Stimulated activated CD8-positive, alpha-beta memory T cell treated with anti-CD3 and anti-CD28 coated beads, Interleukin-4, amount 100 ng/mL, for 24 hours (primary cell): ENCODE results near the gene TBX1.
"Not testable (repeated sequence)": the region's sequence is repeated elsewhere in the genome, so short reads cannot be mapped to it uniquely, and the experiment has no call there.

Source experiments
- DNase-seq: peaks from one replicate; pipeline ENCODE4 v3.0.0-alpha.2; 2020; ENCODE audit warnings: low read depth

The TBX1 gene

DNA sequence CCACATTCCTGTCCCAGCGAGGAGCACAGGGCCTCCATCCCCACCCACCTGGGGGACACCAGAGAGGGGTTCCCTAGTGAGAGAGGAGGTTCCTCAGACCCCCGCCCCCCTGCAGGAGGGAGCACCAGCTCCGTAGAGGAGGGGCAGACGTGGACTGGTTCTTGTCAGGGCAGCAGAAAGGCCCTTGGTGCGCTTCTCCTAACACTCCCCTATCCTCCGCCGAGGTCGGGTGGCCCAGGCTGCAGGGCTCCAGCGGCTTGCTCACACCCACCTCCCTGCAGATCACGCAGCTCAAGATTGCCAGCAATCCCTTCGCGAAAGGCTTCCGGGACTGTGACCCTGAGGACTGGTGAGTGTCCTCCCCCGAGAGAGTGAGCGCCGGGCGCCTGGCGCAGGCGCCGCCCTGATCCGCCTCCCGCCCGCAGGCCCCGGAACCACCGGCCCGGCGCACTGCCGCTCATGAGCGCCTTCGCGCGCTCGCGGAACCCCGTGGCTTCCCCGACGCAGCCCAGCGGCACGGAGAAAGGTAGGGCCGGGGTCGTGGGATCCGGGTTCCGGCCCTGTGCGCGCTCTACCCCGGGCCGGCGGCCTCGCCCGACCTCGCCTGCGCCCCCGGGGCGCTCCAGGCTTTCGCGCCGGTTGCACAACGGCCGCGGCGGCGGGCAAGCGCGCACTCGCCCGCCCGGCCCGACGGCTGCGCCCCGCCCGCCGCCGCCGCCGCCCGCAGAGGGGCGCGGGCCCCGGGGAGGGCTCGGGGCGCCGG lies 5.1 kb downstream of the TBX1 start:
- no peak for DNase-seq

DNA sequence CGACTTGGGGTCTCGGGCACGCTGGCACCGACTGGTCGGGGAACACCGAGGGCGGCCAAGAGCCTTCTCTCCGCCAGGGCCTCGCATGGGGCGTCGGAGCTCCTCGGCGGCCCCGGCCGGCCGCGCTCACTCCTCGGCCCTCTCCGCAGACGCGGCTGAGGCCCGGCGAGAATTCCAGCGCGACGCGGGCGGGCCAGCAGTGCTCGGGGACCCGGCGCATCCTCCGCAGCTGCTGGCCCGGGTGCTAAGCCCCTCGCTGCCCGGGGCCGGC lies 5.6 kb downstream of the TBX1 start:
- DNase-seq = no peak

DNA sequence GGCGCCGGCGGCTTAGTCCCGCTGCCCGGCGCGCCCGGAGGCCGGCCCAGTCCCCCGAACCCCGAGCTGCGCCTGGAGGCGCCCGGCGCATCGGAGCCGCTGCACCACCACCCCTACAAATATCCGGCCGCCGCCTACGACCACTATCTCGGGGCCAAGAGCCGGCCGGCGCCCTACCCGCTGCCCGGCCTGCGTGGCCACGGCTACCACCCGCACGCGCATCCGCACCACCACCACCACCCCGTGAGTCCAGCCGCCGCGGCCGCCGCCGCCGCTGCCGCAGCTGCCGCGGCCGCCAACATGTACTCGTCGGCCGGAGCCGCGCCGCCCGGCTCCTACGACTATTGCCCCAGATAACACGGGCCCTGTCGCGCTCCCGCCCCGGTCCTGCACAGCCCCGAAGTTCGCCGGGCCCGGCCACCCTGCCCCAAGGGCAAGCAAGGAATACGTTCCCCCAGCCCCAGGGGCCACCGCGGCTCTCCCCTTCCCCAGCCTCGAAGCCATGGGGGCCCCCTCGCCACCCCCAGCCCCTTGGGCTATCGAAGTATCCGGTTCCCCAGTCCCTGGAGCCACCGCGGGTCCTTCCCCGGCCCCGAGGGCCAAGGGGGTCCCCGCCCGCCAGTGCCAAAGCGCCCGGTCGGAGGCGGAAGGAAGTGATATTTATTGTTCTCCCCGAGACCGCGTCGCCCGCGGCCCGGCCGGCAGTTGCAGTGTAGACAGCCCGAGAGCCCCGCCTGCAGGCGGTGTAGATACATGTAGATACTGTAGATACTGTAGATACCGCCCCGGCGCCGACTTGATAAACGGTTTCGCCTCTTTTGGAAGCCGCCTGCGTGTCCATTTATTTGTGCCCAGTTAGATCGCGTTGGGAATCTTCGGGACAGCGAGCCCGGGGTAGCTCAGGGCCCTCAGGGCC lies 6.2 kb downstream of the TBX1 start:
- peak; percentile 22 for DNase-seq

DNA sequence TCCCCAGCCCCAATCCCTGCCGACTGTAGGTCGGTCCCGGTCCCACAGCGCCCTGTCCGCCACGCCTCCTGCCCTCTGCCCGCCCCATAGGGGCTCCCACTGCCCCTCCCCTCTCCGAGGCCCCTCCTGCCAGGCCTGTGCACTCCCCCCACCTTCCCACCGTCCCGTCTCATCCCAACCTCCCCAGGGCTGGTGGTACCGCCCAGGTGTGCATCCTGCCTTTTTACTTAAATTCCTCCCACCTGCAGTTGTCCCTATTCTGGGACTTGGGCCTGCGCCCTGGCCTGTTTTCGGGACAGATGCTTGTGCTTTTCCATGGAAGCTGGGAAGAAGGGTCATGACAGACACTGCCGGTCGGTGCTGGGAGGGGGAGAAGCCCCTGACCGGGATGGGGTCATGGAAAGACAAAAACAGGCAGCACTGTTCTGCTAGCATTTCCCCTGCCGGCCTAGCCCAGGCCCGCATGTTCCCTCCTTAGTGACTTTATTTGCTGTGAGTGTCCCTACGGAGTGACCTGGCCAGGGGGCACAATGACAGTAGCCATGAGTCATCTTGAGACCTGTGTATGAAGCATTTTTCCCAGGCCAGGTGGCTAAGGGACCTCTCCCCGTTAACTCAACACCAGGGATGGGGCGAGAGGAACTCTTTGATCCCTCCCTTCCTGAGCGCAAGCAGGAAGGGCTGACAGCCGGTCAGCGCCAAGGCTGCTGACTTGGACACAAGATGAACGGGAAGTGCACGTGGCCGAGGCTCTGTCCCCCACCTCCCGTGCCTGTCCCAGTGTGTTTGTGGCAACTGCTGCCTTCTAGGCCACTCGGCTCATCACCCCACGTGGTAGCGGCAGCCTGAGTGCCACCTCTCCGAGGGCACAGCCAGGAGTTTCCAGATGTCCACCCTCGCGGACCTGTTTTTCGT lies 7.1 kb downstream of the TBX1 start:
- no peak for DNase-seq

DNA sequence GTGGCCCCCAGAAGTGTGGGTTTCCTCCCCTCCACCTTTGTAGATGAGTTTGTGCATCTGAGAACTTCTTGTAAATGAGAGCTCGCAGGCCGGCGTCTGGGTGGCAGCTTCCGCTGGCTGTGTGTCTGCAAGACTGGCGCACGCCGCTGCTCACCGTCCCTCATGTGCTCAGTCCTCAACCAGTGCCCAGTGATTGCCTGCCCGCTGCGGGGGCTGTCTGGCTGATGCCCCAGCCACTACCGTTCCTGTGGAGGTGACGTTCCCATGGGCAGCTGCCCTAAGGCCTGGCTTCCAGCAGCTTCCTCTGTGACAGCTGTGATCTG lies 8.8 kb downstream of the TBX1 start:
- DNase-seq = no peak

DNA sequence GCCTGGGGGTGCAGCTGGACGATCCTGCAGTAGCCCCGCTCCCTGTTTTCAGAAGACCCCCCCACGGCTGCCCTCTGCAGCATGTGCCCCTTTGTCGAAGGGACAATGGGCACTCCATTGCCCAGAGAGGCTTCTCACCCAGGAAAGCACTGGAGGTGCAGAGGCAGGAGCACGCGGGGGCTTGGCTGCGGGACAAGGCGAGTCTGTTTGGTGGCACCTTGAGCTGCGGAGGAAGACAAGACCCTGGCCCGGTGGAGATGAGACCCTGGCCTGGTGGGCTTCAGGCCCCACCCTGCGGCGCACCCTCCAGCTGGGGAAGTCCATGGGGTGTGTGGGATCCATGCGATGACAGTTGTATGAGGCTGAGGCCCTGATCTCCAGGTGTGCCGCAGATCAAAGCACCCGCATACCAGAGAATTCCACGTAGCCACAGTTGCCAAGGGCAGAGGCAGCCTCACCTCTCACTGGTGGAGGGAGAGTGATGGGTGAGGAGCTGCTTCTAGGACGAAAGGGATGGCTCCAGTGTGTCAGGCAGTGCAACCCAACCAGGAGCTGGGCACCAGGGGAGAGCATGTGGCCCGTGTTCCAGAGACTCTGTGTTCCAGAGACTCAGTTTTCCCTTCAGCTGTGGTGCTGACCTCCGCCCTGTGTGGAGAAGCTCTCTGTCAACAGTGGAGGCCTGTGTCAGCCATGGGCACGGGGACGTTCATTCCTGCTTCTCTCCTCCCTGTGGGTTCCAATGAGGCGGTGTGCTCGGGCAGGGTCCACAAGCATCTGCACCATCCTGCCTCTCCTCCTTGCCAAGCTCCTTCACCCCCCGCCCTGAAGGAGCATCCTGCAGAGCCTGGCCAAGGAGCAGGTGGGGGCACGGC lies 10.0 kb downstream of the TBX1 start:
- DNase-seq = no peak

DNA sequence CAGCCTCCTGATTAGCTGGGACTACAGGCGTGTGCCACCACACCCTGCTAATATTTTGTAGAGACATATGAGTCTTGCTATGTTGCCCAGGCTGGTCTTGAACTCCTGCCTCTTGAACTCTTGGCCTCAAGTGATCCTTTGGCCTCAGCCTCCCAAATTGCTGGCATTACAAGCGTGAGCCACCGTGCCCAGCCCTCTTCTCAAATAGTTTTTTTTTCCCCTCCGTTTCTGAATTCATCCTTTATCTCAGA lies 11.8 kb downstream of the TBX1 start:
- DNase-seq = no peak

DNA sequence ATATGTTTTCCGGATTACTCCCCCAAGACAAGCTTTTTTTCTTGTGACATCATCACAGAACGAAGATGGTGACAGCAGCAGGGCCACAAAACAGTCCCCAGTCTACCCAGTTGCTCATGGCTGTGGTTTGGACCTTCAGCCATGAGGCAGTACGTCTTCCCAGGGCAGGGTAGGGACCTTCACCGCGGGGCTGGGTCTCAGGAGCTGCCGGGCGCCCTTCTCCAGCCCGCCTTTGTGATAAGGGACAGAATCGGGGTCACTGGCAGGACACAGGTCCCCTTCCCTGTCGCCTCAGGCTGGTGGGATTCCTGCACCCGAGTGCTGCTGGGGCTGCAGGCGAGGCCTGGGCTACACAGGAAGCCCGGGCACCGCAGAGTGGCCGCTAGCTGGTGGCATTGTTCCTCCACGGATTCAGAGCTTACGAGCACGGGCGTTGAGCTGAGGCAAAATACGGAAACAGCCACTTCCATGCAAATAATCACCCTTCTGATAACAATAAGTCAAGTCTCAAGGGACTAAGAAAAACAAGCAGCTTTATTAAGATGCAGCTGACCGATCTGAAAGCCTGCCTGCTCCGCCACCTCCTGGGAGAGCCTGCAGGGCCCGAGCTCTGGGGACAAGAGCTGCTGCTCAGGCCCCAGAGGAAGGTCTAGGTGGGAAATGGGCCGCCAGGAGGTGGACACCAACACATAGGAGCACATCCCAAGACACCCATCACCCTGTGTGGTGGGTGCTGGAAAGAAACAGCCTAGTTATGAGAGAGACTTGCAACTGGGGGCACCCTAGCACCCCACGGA lies 12.3 kb downstream of the TBX1 start:
- DNase-seq = no peak

DNA sequence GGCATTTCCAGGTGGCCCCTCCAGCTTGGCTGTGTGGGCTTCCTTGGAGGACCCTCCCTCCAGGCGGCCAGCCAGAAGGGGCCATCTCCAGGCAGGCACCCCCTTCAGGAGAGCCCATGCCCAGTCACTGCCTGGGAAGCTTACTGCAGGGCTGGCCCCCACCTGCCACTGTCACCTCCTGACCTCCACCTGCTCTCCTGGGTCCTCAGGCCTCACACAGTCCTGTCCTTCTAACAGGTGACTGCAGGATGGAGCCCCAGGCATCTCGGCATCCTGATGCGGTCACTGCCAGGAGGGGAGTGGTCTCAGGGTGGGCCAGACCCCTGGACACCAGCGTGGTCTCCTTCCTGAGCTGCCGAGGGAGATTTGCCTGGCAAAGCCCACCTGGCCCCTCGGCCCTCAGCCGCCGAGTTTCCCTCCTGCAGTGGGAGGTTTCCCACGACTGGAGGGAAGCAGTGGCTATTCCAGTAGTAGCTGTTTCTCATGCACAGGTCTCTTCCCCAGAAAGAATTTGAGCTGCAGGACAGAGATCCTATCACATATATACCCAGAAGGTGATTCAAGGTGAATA lies 13.0 kb downstream of the TBX1 start:
- no peak for DNase-seq

DNA sequence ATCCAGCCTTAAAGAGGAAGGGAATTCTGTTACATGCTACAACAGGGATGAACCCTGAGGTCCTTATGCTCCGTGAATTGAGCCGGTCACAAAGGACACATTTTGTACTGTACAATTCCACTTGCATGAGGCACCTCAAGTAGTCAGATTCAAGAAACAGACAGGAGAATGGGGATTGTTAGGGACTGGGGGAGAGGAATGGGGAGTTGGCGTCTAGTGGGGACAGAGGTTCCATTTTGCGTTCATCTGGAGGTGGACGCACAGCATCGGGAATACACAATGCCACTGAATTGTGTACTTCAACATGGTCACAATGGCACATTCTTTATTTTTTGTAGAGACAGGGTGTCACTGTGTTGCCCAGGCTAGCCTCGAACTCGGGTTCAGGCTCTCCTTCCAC lies 14.1 kb downstream of the TBX1 start:
- no peak for DNase-seq

DNA sequence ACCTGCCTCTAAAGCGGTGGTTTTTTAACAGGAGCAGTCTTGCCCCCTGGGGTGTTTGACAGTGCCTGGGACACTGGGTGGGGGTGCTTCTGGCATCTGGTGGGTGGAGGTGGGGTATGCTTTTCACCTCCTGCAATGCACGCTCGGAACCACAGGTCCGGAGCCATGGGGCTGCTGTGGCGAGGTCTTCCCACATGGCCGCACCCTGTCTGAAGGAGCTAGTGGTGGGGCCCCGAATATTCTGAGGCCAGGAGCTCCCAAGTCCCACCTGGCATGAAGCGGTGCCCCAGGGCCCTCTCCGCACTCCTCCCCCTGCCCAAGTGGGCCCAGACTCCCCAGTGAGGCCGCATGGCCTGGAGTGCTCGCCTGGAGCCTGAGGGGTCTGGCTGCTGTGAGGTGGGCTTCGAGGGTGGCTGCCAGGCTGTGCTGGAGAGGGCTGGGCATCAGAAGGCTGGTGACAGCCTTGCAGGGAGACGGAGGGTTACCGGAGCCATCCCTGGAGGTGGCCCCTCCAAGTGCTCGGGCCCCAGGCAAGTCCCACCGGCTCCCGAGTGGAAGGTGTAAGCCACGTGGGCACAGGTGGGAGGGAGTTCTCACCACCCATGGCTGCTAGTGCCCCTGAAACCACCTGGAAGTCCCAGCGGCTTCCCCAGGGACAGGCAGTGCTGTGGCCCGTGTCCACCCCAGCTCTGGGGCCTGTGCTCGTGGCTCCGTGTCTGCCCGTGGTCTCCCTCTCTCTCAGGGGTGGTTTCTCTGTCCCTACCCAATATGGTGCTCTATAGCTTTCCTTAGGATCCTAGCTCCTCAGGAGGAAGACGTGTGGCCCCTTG lies 15.1 kb downstream of the TBX1 start:
- no peak for DNase-seq

DNA sequence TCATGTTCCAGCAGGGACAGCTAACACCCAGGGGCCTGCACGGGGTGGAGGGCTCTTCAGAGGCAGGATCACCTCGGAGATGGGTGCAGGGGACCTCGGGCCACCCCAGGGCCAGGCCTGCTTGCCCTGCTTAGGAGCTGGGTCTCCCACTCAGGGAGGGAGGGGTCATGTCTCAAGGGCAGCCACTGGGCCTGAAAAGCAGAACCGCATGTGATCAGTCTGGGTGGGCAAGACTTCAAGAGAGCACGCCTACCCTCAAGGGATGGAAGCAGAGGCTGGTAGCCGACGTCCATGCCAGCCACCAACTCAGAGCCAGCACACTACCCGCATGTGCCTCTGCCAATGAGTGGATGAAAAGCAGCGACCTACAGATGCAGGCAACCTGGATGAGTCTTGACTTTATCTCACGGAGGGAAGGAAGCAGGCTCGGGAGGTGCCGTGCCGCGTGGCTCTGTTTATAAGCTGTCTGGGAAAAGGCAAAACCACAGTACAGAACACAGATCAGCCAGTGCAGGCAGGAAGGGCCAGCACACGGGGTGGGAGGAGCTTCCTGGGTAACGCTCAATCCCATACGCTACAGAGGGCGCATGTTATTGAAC lies 16.0 kb downstream of the TBX1 start:
- no peak for DNase-seq

DNA sequence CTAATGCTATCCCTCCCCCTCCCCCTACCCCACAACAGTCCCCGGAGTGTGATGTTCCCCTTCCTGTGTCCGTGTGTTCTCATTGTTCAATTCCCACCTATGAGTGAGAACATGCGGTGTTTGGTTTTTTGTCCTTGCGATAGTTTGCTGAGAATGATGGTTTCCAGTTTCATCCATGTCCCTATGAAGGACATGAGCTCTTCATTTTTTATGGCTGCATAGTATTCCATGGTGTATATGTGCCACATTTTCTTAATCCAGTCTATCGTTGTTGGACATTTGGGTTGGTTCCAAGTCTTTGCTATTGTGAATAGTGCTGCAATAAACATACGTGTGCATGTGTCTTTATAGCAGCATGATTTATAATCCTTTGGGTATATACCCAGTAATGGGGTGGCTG lies 16.6 kb downstream of the TBX1 start:
- not testable (repeated sequence) for DNase-seq

DNA sequence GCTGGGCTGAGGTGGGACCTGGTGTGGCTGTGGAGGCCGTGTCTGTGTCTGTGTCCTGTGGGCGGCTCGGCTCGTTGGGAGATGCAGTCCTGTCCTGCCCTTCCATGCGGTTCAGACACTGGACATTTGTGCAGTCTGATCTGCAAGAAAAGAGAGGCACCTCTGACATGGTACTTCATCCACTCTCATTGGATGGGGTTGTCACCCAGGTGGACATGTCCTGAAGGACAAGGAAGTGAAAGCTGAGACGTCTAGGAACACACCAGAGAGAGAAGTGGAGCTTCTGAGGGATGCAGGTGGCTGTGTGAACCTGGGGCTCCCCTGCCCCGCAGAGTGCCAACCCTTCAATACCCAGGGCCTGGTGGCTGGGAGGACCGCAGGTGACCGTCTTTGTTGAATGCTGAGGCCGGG lies 18.4 kb downstream of the TBX1 start:
- DNase-seq = no peak

DNA sequence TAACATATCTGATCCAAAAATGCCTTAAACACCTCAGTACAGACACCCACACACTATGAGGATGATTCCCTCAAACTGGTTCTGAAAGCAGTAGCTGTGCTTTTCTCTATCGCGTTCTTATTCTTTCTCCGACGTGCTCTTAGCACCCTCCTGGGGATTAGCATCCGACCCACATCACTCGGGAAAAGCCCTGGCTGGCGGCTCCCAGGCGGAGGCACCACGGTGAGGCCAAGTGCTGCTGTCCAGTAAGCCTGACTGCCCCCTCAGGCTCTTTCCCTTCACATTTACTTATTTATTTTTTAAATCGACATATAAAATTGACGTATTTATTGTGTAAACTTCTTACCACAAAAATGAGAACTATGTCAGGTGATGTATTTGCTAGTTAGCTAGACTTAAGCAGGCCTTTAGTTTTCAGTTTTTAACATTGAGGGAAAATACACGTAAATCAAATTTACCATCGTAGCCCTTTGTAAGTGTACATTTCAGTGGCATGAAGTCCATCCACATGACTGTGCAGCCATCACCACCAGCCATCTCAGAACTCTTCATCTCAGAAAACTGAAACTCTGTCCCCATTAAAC lies 19.2 kb downstream of the TBX1 start:
- no peak for DNase-seq

DNA sequence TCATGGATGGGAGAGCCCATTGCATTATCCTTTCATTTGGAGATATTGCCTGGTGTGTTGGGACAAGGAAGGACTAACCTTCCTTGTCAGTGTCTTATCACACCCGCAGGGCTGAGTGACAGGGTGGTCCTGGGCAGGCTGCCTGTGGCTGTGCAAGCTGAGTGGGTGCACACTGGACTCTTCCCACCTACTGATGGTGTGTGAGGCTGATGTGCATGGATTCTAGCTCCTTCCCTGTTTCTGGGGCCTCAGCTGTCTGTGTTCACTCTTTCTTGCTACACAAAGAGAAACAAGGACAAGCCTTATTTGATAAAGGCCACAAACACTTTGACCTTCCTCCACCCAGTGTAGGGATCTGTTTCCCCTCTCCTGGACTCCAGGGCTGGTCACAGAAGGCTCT lies 22.0 kb downstream of the TBX1 start:
- no peak for DNase-seq

DNA sequence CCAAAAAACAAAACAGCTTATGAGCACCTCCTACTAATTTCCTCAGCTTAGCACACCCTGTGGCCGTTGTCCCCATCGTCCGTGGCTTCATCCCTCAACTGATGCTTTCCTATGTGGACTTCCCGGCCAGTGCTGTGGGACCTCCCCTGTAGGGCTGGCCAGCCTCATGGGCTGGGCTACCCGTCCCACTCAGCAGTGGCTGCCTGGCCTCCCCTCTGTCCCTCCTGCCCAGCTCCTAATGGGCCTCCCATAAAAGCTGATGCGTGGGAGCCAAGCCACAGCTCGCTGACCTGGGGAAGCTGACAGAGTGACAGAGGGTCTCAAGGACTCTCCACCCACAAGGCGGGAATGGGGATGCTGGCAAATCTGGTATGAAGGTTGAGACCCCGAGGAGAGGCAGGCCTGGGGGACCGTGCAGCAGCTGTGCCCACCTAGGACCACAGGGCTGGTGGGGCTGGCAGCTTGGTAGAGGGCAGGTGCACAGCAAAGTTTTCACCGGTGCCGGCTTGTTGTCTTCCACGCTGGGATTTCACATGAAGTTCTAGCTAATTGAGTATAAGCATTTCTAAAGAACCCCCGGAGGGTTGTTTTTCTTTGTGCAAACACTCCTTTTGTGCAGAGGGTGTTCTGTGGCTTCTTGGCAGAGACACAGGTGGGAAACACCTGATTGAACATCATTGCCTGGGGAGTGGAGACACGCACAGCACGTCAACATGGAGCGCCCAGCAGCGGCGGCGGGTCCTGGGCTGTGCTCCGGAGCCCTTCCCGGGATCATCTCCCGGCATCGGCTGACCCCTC lies 23.2 kb downstream of the TBX1 start:
- DNase-seq = no peak
